ENCODE results near the gene CAMK2B.
A peak's percentile ranks its signal among the peaks of the same experiment; 100 is the strongest.

CAMK2B gene

DNA sequence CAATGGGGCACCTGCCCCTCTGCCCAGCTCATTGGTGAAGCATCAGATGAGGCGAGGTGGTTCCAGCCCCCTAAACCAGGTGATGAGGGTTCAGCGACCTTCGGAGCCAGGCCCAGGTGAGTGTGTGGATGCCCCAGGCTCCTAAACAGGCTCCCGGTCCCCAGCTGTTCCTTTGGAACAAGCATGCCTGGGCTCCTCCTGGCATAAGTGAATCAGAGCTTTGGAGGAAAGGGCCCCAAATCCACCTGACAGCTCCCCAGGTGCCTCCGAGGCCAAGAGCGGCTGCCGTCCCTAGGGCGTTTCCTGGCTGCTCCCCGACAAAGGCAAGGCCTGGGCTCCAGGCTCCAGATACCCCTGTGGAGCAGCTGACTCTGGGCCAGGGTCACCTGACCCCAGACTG lies 63.4 kb downstream of the CAMK2B start:
- TF ChIP-seq, protein P1, sequence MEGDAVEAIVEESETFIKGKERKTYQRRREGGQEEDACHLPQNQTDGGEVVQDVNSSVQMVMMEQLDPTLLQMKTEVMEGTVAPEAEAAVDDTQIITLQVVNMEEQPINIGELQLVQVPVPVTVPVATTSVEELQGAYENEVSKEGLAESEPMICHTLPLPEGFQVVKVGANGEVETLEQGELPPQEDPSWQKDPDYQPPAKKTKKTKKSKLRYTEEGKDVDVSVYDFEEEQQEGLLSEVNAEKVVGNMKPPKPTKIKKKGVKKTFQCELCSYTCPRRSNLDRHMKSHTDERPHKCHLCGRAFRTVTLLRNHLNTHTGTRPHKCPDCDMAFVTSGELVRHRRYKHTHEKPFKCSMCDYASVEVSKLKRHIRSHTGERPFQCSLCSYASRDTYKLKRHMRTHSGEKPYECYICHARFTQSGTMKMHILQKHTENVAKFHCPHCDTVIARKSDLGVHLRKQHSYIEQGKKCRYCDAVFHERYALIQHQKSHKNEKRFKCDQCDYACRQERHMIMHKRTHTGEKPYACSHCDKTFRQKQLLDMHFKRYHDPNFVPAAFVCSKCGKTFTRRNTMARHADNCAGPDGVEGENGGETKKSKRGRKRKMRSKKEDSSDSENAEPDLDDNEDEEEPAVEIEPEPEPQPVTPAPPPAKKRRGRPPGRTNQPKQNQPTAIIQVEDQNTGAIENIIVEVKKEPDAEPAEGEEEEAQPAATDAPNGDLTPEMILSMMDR (IDR thresholded peaks at IDR 0.05; ENCODE audit: extremely low read depth, insufficient read depth, missing control alignments): no peak
- DNase-seq (ENCODE audit: low spot score): no peak
- in situ Hi-C loops (cut with MboI; ENCODE audit: low pct_unique_long_range_greater_than_20kb, low sequenced_read_pairs, unreplicated experiment): no loop called here

DNA sequence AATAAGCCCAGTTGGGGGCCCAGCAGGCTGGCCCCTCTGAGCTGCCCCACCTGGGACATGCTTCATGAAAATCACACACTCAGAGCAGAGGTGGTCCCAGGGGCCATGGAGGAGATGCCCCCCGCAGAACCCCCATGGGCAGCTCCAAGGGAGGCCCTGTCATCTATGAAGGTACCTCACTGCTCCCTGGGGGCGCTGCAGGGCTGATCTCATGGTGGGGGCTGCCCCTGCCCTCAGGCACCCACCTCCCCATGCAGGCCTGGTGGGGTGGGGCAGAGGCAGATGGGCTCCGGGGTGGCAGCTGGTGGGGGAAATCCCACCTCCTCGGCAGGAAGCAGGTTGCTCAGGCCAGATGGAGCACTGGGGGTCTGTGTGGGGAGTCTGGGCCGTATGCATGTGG lies 64.2 kb downstream of the CAMK2B start:
- in situ Hi-C loops (cut with MboI; ENCODE audit: low pct_unique_long_range_greater_than_20kb, low sequenced_read_pairs, unreplicated experiment): no loop called here
- TF ChIP-seq, protein P1 (IDR thresholded peaks at IDR 0.05; ENCODE audit: extremely low read depth, insufficient read depth, missing control alignments): peak; percentile 49
- DNase-seq (ENCODE audit: low spot score): peak; percentile 68

DNA sequence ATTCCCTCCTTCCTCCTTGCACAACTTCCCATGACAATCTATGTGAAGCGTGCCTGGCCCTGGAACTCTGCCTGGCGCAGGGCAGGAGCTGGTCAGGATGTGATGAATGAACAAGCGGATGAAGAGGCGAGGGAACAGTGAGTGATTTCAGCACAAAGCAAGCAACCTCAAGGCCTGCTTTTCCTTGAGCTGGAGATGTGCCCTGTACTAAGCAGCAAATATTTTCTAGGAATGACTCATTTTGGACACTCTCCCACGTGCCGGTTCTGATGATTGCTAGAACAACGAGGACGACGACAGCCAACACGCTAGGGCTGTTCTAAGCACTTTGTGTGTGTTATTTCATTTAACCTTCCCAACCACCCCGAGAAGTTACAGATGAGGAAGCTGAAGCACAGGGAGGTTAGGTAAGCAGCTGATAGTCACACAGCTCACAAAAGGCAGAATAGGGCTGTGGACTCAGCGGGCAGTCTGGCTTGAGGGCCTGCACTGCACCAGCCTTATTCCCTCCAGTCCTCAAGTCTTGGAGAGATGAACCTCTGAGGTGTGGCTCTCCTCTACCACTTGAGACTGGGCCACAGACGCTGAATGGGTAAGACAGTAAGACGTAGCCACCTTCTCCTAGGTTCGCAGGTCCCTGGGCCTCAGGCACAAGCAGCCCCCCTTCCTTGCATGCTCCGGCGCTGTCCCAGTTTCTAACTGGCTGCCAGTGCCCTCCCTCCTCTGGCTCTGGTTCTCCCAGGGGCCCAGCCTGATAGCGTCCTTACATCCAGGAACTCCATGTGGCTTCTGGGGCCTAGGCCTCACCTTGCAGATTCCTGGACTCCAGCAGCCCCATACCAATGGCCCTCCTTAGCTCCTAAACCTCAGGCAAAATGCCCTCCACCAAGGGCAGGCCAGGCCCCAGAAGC lies 65.6 kb downstream of the CAMK2B start:
- DNase-seq (ENCODE audit: low spot score): no peak
- TF ChIP-seq, protein P1 (IDR thresholded peaks at IDR 0.05; ENCODE audit: extremely low read depth, insufficient read depth, missing control alignments): no peak
- in situ Hi-C loops (cut with MboI; ENCODE audit: low pct_unique_long_range_greater_than_20kb, low sequenced_read_pairs, unreplicated experiment): no loop called here

DNA sequence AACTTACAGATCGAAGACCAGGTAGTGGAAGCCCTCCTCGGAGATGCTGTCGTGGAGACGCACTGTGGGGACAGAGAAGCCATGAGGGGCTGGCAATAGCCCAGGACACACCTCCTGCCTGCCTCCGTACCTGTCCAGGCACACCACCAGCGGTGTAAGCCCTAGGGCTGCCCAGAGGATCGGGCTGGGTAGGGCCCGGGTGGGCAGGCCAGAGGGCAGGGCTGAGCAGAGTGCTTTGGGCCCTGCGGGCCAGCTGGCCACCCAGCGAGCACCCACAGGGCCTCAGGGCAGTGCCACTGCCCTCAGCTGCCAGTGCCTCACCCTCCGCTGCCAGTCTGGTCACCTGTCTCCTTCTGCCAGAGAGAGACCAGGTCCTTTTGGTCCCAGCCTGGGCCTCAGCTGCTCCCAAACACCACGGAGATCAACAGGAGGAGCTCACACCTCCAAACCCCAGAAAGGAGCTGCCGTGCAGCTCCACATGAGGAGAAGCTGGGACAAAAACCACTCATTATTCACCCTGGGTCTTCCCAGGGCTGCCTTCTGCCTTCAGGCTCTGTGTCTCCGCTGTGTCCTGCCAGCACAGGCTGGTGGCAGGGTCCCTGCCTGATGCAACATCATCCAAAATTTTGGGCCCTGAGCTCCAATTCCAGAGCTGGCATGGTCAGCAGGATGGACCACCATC lies 66.4 kb downstream of the CAMK2B start:
- in situ Hi-C loops (cut with MboI; ENCODE audit: low pct_unique_long_range_greater_than_20kb, low sequenced_read_pairs, unreplicated experiment): no loop called here
- no peak for DNase-seq (ENCODE audit: low spot score)
- TF ChIP-seq, protein P1 (IDR thresholded peaks at IDR 0.05; ENCODE audit: extremely low read depth, insufficient read depth, missing control alignments): no peak

DNA sequence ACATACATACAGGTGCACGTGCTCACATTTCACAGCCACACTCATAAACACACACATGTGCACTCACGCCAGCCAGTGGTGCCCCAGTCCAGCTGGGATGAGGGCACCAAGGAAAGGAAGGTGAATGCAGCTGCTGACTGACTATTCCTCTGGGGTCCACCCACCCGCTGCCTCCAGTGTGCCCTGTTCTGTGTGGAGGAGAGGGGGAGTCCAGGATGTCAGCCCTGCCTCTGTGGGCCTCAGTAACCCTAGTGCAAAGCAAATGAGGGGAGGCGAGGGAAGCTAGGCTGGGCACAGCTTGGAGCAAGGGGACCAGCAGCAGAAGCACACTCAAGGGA lies 67.0 kb downstream of the CAMK2B start:
- in situ Hi-C loops (cut with MboI; ENCODE audit: low pct_unique_long_range_greater_than_20kb, low sequenced_read_pairs, unreplicated experiment): no loop called here

DNA sequence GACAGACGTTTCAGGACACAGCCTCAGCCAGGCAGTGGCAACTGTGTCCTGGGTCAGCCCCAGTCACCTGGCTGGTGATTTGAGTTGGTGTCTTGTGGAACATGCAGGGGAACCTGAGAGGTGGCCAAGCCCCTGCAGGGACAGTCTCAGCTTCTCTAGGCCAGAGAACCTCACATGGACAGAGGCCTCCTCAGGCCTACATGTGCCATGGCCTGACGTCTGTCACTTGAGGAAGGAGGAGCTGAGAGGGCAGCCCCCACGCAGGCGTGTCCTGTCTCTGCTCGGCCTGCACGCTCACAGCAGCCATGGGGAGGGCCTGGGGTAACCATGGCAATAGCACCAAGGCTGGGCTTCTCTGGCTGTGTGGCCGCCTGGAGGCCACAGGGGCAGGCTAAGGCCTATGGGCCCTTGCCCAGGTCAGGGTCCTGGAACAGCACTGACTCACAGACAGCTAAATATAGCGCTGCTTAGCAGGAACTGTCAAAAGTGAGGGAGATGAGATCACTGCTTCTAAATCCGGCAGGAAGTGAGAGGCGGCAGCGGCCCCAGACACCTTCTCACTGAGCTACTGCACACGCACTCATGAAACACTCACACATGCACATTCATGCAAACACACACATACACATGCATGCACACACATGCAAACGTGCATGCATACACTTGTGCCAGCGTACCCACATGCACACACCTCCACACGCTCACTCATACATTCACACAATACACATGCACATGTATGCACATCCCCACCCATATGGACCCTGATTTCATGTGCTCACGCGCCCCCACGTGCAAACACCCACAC lies 67.6 kb downstream of the CAMK2B start:
- DNase-seq (ENCODE audit: low spot score): peak; percentile 88
- TF ChIP-seq, protein P1 (IDR thresholded peaks at IDR 0.05; ENCODE audit: extremely low read depth, insufficient read depth, missing control alignments): peak; percentile 20
- in situ Hi-C loops (cut with MboI; ENCODE audit: low pct_unique_long_range_greater_than_20kb, low sequenced_read_pairs, unreplicated experiment): no loop called here

More for the DNA sequence above, 67.0 kb downstream of the CAMK2B start:
- no peak for DNase-seq (ENCODE audit: low spot score)
- TF ChIP-seq, protein P1 (IDR thresholded peaks at IDR 0.05; ENCODE audit: extremely low read depth, insufficient read depth, missing control alignments): no peak

Measured in GM13977 (cell line).